HG03342 (cell line): ENCODE measurements around the gene THBD.
"Not testable (repeated sequence)": the region's sequence is repeated elsewhere in the genome, so short reads cannot be mapped to it uniquely, and the experiment has no call there.

Source experiments
- ATAC-seq: cut with Tn5 transposase; IDR thresholded peaks from one replicate; pipeline ENCODE4 v1.9.1; 2021; ENCODE audit warnings: mild to moderate bottlenecking, moderate library complexity; ENCODE audit not compliant: unreplicated experiment

Gene THBD

DNA sequence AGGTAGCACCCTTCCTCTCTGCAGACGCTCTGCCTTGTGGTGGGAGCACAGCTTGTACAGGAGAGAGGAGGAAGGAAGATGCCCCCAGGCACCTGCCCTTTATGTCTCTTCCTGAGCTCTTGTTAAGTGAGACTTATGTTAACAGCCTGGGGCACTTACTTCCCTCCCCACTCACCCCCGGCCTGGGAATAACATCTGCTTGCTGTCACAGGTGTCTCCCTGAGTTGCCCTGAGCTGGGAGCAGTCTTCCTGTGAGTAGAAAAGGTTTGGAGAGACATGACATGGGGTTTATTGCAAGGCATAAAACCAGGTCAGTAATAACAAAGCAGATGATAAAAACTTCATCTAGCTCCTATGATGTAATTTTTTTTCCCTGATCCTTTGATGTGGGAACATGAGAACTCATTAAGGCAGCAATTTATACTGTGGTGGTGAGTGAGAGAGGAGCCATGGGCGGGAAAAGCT is 12.4 kb downstream of the THBD start:
- ATAC-seq = no peak

DNA sequence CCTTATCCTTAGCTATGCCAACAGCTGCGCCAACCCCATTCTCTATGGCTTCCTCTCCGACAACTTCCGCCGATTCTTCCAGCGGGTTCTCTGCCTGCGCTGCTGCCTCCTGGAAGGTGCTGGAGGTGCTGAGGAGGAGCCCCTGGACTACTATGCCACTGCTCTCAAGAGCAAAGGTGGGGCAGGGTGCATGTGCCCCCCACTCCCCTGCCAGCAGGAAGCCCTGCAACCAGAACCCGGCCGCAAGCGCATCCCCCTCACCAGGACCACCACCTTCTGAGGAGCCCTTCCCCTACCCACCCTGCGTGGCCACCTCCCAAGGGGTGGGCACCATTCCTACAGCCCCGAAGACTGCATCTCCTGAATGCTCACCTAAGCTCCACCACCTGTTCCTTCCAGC is 13.1 kb downstream of the THBD start:
- ATAC-seq = no peak

DNA sequence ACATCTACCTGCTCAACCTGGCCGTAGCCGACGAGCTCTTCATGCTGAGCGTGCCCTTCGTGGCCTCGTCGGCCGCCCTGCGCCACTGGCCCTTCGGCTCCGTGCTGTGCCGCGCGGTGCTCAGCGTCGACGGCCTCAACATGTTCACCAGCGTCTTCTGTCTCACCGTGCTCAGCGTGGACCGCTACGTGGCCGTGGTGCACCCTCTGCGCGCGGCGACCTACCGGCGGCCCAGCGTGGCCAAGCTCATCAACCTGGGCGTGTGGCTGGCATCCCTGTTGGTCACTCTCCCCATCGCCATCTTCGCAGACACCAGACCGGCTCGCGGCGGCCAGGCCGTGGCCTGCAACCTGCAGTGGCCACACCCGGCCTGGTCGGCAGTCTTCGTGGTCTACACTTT is 13.7 kb downstream of the THBD start:
- ATAC-seq = no peak

DNA sequence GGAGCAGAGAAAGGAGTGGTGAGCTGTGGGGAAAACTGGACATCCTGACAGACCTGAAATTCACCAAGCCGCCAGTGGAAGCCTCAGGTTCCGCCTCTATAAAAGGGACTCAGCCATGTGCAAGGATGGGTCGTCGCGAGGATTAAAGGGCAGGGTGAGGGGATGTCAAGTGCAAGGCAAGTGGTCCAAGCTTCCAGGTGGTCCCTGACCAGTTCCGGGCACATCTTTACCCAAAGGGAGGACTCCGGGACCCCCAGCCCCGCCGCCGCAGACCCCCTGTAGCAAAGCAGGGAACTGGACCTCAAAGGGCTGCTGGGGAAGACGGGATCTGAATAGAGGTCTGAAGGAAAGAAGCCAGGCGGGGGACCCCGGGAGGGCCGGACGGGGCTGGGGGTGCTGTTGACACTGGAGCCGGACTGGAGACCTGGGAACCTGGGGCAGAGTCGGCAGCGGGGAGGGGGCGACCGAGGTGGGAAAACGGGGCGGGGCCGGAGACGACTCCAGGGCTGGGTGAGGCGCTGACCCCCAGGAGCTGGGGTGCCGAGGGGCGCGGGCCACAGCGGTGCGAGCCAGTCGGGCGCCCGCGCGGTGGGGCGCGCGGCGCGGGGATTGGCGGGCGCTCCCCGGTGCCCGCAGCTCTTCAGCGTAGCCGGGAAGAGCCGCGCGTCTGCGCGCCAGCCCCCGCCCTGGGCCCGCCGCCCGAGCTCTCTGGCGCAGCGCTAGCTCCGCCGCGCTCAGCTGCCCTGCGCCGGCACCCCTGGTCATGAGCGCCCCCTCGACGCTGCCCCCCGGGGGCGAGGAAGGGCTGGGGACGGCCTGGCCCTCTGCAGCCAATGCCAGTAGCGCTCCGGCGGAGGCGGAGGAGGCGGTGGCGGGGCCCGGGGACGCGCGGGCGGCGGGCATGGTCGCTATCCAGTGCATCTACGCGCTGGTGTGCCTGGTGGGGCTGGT is 14.5 kb downstream of the THBD start, which contains the start of gene SSTR4:
Gene SSTR4, plus strand, starts transcription at position 592 of the 951 bp plus-strand sequence. Its CDS starts 172 bp downstream, at position 764.
- no peak for ATAC-seq

DNA sequence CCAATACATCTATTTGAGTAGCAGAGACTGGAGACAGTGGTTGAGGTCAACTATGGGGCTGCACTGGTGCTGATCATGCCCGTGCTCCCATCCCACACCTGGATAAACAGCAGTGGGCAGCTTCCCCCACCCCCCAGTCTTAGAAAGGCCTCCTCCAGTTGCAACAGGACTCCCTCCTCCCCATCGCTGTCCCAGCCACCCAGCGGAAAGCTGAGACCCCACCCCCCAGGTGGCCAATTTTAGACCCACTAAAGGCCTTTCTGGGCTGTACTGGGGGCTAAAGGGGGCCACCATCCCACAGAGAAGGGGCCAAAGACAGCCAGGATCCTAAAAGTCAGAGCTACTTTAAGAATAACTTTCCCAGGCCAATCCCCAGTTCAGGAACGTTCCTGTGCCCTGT is 15.6 kb downstream of the THBD start:
- no peak for ATAC-seq

DNA sequence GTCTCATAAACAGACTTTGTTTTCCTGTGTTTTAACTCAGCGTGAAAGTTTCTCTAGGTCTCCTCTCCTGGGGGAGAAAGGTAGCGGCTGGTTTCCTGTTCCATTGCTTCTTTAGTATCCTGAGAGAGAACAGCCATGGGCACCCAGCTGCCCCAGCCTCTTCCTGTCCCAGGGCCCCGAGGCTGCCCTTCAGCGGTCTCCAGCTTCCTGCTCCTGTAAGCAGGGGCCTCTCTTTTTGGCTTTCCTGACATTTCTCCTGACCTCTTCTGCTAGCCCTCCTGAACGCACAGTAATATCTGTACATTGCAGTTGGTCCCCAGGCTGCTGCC is 16.8 kb downstream of the THBD start:
- no peak for ATAC-seq

DNA sequence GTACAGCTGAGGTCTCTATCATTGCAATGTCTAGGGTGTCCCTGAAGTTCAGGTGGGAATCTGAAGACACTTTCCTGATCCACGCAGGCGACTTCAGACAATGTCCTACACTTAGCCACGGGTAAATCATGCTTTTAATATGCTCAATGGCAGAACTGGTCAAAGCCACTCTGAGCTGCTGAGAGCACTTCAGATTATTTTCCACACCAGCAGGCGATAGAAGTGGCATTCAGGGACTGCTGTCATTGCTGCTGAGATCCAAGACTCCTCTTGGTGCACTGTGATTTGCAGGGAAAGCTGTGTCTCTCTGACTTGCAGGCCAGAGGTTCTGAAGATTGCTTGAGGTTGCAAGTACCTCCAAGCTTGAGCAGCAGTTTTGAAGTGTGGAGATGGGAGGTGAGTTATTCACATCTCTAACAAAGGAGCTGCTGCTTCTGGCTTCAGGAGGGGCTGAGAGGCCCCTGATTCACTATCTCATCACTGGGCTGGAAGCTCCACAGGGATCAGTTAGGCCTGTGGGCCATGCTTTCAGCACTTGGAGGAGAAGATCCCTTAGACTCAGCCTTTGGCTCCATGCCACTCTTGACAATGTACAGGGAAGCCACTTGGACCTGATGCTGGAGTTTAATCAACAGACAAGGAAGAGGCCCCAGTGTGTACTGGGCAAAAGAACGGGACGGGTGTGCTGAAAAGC is 17.3 kb downstream of the THBD start:
- no peak for ATAC-seq

DNA sequence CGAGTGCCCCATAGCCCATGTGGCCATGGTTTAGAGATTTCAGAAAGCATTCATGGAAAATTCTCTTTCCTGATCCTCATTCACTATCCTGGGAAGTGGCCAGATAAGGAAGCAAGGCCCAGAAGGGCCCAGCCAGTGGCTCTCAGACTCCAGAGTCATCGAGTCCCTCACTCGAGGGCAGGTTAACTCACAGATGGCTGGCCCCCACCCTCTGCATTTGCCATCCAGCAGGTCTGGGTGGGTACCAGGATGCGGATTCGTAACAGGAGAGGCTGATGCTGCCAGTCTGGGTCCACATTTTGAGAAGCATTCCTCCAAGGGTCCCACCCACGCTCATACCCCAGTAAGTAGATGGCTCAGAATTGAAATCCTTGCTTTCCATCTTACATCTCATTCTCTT is 18.1 kb downstream of the THBD start:
- ATAC-seq = no peak

DNA sequence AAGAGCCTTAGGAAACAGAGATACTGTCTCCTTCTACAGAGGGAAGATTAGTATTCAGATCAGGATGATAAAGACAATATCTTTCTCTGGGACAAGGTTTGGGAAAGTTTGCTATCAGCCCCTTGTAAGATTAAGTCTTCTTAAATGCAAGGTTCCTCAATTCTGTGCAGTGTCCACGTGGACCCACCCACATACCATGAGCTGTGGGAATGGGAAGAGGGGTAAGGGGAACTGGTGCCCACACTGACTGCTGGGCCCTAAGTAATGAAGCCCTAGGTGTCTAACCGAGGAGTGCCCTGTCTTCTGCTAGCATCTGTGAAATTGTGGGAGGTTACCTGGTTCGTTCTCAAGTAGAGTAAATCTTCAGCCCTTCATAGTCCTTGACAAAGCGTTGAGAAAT is 20.1 kb downstream of the THBD start:
- no peak for ATAC-seq

DNA sequence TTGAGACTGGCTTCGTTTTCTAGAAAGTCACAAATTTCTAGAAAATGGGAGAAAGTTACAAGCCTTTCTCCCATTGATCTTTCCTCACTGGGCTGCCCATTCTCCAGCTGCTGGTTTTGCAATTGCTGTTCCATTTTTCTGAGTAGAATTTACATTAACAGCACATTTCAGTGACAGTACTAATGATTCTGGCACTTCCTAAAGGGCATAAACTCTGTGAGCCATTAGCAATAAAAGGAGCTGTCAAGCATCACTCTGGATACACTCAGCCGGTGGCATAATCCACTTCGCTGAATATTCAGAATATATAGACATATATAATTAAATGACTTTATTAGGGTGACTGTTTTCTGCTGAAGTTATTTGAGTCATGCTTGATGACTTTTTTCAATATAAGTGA is 21.1 kb downstream of the THBD start:
- no peak for ATAC-seq

DNA sequence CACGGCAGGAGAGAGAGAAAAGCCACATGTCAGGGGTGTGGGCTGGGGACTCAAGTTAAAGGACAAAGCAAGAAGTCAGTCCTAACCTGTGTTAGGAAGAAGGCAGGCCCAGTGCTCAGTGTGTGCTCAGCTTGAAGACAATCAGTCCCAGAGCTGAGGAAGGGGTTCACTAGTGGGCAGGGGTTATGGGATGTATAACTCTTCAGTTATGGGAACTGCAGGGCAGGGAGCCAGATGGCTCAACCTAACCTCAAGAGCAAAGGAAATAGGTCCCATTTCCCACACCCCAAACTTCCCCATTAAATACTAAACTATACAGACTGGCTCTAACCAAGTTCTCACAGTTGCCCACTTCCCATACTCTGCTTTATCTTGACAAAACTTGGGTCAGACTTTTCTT is 21.8 kb downstream of the THBD start:
- no peak for ATAC-seq

DNA sequence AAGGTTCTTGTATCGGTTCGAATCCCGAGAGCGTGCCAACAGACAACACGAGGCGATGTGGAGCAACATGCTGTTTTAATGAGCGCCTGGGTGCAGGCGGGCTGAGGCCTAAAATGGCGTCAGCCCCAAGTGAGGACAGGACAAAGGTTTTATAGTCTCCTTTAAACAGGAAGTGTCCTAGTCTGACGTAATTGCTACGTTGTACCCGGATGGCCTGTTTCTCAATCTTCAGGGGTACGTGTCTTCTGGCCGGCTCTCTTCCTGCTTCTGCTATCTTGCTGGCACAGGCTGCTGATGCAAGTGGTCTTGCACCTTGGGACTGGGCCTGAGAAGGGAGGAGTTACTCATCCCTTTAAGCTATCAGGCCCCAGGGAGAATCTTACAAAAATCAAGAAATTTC is 24.0 kb downstream of the THBD start:
- ATAC-seq = not testable (repeated sequence)

DNA sequence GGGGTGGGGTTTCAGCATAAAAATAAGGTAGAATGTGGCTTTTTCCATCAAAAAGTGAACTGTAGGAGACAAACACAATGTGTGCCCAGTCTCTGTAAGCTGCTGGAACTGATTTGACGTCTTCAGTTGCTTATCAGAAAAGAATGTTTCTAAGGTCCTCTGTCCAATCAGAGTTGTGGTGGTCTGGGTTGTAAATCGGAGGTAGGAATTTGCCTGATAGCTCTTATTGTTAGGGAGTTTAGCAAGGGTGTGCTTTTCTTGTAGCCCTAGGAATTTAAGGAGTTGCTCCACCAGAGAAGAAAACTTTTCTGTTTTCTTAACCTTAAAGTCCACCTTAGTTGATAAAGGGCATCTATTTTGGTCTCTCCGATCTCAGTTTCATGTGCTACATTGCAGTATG is 24.8 kb downstream of the THBD start:
- no peak for ATAC-seq

DNA sequence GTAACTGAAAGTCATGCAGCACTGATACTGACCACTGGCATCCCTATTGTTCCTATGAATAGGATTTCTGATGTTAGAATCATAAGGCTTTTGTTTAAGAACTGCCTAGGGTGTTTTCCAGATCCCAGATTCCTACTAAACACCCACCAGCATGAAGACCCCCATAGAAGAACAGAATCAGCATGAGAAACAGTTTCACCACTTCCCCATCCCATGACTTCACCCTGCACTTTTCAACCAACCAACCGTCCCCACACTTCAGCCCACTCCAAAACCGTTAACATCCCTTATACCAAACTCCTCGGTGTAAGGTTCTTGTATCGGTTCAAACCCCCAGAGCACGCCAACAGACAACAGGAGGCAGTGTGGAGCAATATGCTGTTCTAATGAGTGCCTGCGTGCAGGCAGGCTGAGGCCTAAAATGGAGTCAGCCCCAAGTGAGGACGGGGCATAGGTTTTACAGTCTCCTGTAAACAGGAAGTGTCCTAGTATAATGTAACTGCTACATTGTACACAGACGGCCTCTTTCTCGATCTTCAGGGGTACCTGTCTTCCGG is 25.8 kb downstream of the THBD start:
- ATAC-seq = no peak

DNA sequence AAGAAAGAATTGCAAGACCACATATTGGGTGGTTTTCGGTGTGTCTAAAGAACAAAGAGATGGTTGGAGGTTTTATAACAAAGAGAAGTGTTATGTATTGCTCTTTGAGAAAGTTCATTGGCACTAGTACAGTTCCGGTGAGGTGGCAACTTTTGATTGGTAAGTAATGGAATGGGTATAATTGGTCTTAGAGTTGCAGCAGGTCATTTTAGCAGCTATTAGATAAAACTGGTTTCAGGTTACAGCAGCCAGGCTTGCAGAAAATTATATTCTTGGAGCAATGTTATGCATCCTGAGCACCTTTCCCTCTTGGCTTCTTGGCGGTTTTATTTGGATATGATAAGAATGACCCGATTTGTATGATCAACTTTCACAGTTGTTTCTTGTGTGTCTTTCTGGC is 26.6 kb downstream of the THBD start:
- no peak for ATAC-seq

DNA sequence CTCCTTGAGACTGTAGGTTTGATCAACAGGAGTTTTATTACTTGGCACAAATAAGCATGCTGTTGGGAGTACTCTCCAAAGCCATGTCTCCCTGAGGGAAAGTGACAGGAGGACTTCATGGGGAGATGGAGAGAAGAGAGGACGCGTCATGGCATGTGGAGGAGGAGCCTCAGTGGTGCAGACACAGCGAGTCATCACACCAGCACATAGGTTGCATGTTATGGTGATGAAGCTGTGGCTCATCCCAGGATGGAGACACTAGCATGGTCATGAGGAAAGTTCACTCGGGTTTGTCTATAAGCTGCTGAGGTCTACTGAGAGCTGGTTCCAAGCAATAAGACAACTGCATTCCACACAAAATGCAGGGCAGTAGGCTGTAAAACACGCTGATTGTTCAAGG is 27.5 kb downstream of the THBD start:
- no peak for ATAC-seq

DNA sequence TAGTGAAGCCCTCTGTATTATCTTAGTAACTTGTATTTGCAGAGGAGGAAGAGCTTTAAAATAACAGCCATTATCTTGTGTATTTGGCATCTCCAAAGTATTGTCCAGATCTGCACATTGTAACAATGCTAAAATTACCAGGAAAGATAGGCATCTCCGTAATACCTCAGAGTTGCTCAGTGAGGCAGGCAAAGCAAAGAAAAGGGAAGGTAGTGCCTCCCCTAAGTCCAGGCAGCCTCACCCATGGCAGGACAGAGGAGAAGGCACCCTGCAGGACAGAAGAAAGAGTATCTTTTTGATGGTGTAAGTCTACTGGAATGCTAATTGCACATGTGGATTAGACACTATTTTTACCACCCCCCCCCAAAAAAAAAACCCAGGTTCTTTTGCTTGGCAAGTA is 27.9 kb downstream of the THBD start:
- ATAC-seq = no peak

DNA sequence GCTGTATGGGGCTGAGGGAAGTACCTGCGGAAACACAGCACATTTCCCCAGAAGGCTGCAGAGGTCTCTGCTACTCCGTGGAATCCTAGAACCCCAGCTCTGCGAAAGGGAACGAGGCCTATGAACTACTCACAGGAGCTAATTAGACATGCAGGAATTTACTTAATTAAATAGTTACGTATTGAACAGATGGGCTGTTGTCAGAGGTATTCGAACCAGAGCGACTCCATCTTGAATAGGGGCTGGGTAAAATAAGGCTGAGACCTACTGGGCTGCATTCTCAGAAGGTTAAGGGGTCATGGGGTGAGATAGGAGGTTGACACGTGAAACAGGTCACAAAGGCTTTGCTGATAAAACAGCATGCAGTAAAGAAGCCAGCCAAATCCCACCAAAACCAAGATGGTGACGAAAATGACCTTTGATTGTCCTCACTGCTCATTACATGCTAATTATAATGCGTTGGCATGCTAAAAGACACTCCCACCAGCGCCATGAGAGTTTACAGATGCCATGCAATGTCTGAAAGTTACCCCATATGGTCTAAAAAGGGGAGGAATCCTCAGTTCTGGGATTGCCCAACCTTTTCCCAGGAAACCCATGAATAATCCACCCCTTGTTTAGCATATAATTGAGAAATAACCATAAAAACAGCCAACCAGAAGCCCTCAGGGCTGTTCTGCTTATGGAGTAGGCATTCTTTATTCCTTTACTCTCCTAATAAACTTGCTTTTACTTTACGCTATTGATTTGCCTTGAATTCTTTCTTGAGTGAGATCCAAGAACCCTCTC is 29.0 kb downstream of the THBD start:
- no peak for ATAC-seq

DNA sequence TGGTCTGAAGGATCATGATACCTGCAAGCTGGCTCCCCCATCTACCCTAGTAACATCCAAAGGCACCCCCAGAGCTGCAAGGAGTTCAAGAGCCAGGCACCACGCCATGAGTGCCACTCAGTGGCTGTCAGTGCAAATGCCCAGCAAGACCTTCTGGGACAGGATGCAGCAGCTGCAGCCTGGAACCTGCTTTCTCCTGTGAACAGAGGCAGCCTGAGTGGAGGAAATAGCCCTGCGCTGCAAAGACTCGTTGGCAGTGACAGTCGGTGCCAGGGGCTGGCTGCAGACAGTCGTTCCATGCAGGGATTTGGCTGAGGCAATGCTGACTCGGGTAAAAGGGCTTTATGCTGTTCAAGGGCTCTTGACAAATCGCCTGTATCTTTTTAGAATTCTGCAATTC is 30.1 kb downstream of the THBD start:
- ATAC-seq = no peak

DNA sequence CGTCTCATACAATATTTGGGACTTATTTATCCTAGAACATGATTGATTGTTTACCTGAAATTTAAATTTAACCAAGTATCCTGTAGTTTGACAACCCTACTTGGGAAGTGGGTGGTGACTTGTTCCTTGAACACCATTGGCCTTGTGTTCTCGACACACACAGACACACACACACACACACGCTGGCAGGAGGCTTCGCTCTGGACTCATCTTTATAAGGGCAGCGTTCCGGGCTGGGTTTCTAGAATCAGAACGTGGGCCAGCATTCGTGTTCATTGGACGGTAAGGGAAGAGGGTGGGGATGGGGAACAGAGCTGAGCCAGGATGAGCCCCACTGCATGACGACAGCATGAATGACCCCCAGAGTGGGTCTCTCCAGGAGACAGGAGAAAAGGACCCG is 30.5 kb downstream of the THBD start:
- no peak for ATAC-seq

DNA sequence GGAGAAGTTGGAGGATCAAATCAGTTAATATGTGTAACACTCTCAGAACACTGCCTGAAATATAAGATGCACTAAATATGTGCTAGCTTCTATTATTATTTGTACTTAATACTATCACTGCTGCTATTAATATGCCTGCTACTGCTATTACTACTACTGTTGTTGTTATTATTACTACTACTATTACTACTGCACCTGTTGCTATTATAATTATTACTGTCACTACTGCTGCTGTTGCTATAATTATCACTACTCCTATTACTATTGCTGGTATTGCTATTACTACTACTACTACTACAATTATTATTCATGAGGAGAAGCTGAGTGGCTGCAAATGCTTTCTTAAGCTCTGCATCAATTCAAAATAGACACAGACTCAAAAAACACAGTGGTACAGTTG is 31.0 kb downstream of the THBD start:
- ATAC-seq = no peak
